GM19438 (cell line): ENCODE results near the gene HSPA1L.
"Not testable (repeated sequence)": the region's sequence is repeated elsewhere in the genome, so short reads cannot be mapped to it uniquely, and the experiment has no call there.

Experiments
- ATAC-seq: cut with Tn5 transposase; IDR thresholded peaks from one replicate; pipeline ENCODE4 v1.9.1; 2021; ENCODE audit warnings: low read depth; ENCODE audit not compliant: unreplicated experiment

Gene HSPA1L

DNA sequence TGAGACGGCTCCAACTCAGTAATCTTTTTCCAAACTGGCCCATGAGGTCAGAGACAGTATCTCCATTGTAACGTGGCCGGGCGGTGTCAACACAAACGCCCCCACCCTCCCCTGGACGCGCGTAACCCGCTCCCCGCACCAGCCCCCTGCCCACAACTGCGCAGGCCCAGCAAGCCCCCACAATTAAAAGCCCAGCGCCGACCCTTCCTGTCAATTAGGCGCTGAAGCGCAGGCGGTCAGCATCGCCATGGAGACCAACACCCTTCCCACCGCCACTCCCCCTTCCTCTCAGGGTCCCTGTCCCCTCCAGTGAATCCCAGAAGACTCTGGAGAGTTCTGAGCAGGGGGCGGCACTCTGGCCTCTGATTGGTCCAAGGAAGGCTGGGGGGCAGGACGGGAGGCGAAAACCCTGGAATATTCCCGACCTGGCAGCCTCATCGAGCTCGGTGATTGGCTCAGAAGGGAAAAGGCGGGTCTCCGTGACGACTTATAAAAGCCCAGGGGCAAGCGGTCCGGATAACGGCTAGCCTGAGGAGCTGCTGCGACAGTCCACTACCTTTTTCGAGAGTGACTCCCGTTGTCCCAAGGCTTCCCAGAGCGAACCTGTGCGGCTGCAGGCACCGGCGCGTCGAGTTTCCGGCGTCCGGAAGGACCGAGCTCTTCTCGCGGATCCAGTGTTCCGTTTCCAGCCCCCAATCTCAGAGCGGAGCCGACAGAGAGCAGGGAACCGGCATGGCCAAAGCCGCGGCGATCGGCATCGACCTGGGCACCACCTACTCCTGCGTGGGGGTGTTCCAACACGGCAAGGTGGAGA lies at the start of gene HSPA1L, which contains the start of gene HSPA1A:
Gene HSPA1L, minus strand, starts transcription at position 259 of the 814 bp plus-strand sequence. CDS start 3,311 bp downstream, outside the sequence.
Gene HSPA1A, plus strand, starts transcription at position 519 of the 814 bp plus-strand sequence. Its CDS starts 214 bp downstream, at position 733.
- ATAC-seq: no peak

DNA sequence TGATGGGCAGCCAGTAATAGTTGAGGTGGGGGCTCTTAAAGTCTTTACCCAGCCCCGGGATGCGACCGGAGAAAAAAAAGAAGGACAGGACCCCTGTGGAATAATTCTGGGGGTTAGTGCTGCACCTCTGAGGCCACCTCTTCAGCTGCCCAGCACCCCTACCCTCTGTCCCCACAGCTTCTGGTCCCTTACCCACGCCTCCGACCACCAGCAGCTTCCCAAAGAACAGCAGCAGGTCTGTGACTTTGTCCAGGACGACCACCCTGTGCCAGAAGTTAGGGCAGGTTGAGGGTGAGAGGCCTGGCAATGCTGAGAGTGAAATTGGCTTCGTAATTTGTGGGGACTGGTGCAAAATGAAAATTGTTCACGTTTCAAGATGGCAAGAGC lies 49.7 kb upstream of the HSPA1L start:
- ATAC-seq: no peak

DNA sequence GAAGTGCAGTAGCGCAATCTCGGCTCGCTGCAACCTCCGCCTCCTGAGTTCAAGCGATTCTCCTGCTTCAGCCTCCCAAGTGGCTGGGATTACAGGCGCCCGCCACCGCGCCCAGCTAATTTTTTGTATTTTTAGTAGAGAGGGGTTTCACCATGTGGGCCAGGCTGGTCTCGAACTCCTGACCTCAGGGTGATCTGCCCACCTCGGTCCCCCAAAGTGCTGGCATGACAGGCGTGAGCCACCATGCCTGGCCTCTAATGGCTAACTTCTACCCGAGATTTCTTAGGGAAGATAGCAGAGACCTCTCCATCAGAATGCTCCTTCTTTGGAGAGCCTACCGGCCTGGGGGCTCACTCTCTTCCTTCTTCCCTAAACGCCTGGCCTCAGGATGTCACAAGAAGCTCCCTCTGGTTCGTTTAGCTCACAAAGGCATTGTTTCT lies 49.1 kb upstream of the HSPA1L start:
- ATAC-seq: not testable (repeated sequence)

DNA sequence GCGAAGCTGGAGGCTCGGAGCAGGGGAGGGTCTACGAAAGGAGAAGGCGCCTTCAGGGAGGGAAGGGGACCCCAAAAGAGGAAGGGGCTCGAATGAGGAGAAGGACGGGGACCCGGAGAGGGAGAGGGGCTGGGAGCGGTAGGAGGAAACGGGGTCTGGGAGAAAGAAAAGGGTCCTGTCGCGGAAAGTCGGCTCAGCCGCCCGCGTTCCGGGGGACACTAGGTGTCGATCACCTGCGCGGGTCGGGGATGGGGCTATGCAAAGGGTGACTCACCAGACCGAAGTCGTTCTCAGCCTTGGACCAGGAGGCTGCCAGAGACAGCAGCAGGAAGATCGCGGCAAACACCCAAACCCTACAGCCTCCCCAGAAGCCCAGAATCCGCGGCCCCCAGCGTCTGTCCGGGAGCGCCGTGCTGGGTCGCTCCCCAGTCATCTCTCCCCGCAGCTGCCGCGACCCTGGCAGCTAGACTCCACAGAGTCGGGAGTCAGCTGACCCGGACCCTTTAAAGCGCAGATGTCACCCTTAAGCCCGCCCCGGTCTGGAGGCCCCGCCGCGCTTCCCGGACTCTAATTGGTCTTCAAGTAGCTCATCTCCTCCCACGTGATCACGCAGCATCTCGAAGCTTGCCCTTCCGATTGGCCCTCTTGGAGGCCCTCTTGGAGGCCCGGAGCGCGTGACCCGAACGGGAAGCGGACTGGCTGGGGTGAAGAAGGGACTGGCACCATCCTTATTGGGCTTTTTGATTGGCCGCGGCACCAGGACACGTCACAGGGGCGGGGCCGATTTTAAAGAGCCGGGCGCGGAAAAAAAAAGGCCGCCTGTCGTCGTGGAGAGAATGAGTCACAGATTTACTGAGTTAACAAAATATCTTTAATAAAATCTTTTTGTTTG lies 47.5 kb upstream of the HSPA1L start, which contains the start of gene NEU1:
Gene NEU1, minus strand, starts transcription at position 478 of the 892 bp plus-strand sequence. Its CDS starts 45 bp downstream, at position 433.
- ATAC-seq: peak; percentile 94

DNA sequence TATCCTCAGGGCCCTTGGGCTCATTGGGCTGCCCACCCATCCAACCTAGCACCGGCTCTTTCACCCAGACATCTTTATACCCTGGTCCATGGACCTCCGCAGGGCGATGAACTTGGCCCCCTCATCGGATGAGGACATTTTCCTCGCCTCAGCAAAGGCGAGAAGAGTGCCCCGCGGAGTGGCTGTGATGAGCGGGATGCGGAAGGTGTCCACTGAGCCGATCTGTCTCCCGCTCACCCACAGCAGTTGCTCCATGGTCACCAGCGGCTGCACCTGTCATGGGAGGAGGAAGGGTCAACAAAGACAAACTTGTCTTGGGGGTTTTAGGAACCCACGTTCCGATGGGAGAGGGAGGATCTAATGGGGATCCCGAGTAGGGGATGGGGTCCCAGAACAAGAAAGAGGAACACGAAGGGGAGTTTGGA lies 46.8 kb upstream of the HSPA1L start:
- no peak for ATAC-seq

DNA sequence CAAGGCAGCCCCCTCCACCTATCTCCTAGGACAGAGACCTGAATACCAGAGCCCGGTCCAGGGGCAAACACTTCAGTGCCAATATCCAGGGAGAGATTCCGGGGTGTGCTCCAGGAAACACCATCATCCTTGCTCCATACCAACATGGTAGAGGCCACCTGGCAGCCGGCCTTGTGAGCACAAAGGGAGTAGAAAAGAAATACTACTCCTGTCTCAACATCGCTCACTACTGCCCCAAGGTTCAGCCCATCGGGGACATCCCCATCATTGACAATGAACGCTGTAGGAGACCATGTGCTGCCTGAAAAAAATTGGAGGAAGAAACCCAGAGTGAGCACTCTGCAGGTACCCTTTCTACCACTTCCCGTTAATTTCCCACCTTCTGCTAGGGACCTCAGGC lies 46.1 kb upstream of the HSPA1L start:
- ATAC-seq: no peak

DNA sequence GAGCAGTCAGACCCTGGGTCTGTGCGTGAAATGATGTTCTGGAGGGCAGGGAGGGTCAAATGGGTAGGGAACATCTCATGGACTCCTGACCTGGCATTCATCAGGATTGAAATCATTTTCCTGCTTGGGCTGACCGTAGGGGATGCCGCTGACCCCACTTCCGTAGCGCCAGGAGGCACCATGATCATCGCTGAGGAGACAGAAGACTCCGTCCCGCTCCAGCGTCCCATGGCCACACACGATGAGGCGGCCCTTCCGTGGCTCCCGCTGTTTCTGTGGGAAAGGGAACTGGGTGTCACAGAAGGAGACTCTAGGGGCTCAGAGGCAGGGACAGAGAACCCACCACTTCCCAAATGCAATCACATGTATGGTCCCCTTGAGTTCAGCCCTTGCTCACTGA lies 45.3 kb upstream of the HSPA1L start:
- ATAC-seq: no peak

DNA sequence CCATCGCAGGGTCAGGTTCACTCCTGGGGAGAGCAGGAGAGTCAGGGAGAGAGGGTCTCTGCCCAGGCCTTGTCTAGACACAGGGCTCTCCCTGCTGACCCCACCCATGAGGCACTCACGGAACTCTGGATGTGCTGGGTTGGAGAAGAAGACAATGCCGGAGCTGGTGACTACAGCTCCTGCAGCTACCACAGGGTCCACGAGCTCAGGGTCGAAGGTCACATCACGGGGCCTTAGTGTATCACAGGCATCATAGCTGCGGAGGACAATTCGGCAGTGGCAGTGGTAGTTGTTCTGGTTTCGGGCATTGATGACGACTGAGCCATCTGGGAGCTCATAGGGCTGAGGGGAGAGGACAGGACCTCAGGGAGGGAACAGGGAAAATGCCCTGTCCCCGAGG lies 44.8 kb upstream of the HSPA1L start:
- no peak for ATAC-seq

DNA sequence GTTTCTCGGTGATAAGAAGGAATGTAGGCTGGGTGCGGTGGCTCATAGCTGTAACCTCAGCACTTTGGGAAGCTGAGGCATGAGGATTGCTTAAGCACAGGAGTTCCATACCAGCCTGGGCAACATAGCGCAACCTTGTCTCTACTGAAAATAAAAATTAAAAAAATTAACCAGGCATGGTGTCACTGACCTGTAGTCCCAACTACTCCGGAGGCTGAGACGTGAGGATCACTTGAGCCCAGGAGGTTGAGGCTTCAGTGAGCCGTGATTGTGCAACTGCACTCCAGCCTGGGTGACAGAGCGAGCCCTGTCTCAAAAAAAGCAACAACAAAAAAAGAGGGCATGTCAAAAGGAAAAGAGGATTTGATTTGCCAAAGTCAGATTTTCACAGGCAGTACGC lies 43.6 kb upstream of the HSPA1L start:
- ATAC-seq: no peak

DNA sequence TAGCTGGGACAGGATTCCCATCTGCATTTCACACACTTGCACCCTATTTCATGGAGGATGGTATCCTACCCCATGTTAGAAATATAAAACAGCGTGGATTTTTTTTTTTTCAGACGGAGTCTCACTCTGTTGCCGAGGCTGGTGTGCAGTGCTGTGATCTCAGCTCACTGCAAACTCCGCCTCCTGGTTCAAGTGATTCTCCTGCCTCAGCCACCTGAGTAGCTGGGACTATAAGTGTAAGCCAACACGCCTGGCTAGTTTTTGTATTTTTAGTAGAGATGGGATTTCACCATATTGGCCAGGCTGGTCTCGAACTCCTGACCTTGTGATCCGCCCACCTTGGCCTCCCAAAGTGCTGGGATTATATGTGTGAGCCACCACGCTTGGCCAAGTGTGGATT lies 42.7 kb upstream of the HSPA1L start:
- not testable (repeated sequence) for ATAC-seq

DNA sequence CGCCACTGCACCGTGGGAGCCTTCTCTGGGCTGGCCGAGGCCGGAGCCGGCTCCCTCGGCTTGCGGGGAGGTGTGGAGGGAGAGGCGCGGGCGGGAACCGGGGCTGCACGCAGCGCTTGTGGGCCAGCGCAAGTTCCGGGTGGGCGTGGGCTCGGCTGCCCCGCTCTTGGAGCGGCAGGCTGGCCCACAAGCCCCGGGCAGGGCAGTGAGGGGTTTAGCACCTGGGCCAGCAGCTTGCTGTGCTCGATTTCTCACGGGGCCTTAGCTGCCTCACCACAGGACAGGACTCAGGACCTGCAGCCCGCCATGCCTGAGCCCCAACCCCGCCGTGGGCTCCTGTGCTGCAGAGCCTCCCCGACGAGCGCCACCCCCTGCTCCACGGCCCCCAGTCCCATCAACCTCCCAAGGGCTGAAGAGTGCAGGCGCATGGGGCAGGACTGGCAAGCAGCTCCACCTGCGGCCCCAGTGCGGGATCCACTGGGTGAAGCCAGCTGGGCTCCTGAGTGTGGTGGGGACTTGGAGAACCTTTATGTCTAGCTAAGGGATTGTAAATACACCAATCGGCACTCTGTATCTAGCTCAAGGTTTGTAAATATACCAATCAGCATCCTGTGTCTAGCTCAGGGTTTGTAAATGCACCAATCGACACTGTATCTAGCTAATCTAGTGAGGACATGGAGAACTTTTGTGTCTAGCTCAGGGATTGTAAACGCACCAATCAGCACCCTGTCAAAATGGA lies 37.1 kb upstream of the HSPA1L start:
- ATAC-seq: not testable (repeated sequence)

DNA sequence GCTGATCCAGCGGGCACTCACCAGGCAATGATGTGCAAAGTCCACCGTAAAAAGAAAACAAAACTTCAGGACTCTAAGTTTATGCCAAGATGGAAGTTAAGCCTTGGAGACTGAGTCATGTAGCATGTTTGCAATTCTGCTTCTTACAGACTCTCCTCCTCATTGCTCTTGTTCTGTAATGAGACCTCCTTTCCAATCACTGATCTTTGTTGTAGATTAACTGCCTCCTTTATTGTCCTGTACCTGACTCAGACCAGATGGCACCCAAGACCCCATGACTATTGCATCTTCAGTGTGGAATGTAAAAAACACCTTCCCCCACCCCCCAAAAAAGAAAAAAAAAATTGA lies 36.4 kb upstream of the HSPA1L start:
- no peak for ATAC-seq

DNA sequence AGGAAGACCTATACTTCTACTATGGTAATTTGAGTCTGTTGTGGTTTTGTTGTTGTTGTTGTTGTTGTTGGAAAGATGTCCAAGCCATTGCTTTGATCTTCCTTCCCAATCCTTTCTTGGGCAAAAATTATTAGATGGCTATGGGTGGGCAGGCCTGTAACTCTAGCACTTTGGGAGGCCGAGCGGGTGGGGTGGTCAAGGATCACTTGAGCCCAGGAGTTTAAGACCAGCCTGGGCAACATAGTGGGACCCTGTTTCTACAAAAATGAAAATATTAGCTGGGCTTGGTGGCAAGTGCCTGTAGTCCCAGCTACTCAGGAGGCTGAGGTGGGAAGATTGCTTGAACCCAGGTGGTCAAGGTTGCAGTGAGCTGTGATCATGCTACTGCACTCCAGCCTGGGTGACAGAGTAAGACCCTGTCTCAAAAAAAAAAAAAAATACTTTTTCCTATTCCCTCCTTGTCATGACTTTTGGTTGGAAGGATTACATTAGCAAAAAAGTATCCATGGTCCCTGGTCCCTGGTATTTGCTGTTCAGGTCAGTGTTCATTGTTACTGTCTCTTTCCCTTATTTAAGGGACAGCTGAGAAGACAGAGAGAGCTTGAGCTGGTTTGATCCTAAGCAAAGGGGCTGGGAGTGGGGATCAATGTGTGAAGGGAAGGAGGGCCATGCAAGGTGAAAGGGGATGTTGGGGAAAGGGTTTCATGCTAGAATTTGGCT lies 35.8 kb upstream of the HSPA1L start:
- ATAC-seq: no peak

DNA sequence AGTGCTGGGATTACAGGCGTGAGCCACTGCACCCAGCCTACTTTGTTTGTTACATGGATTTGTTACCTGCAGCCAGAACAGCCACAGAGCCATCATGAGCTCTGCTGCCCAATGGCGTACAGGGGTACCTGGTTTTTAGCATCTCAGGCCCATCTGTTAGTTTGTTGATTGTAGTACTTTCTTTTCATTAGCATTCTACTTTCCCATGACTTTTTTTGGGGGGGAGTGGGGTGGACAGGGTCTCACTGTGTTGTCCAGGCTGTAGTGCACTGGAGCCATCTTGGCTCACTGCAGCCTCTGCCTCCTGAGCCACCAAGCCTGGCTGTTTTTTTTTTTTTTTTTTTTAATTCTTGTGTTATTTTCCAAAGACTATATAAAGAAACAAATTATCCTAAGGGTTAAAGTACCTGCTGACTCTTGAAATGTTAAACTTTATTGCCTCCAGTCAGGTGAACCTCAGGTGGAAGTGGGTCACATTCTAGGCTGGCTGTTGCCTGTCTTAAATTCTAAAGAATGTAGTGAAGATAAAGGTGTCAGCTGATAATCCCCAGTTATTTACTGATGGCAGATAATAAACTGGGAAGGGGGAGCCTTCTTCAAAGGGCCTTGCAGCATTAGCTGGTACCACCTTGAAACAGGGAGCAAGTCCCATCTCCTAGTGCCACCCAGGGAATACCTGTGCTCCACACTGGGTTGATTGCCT lies 32.3 kb upstream of the HSPA1L start:
- no peak for ATAC-seq

DNA sequence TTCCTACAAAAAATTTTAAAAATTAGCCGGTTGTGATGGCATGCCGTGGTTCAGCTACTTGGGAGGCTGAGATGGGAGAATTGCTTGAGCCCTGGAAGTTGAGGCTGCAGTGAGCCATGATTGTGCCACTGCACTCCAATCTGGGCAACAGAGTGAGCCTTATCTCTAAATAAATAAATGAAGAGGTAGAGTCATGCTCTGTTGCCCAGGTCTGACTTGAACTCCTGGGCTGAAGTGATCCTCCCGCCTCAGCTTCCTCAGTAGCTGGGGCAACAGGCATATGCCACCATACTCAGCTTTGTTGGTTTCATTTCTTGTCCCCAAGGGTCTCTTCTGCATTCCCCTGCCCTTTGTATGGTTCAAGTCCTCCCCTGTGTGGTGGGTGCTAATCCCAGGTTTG lies 29.4 kb upstream of the HSPA1L start:
- ATAC-seq: no peak

DNA sequence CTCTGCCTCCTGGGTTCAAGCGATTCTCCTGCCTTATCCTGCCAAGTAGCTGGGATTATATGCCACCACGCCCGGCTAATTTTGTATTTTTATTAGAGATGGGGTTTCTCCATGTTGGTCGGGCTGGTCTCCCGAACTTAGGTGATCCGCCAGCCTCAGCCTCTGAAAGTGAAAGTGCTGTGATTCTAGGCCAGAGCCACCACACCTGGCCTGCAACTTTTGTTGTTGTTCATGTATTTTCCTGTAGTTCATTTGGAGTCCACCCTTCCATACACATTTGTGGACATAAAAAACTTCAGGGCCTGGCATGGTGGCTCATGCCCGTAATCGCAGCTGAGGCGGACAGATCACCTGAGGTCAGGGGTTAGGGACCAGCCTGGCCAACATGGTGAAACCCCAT lies 27.0 kb upstream of the HSPA1L start:
- ATAC-seq: no peak

DNA sequence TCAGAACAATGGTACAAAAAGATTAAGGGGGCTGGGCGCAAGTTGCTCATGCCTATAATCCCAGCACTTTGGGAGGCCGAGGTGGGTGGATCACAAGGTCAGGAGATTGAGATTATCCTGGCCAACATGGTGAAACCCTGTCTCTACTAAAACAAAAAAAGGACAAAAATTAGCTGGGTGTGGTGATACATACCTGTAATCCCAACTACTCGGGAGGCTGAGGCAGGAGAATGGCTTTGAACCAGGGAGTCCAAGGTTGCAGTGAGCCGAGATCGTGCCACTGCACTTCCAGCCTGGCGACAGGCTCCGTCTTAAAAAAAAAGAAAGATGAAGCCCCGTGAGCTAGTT lies 24.7 kb upstream of the HSPA1L start:
- ATAC-seq: not testable (repeated sequence)

DNA sequence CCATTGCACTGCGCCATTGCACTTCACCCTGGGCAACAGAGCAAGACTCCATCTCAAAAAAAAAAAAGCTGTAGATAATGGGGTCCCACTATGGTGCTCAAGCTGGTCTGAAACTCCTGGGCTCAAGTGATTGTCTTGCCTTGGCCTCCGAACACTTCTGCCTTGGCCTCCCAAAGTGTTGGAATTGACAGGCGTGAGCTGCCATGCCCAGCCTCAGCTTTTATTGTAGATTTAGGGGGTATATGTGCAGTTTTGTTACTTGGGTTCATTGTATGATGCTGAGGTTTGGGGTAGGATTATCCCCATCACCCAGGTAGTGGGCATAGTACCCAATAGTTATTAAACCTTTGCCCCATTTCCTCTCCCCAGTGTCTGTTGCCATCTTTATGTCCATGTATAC lies 23.9 kb upstream of the HSPA1L start:
- no peak for ATAC-seq

DNA sequence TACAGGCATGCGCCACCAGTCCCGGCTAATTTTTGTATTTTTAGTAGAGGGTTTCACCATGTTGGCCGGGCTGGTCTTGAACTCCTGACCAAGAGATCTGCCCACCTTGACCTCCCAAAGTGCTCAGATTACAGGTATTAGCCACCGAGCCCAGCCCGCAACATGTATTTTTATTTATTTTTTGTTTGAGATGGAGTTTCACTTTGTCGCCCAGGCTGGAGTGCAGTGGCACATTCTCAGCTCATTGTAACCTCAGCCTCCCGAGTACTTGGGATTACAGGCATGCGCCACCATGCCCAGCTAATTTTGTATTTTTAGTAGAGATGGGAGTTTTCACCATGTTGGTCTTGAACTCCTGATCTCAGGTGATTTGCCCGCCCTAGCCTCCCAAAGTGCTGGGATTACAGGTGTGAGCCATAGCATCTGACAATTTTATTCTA lies 23.1 kb upstream of the HSPA1L start:
- not testable (repeated sequence) for ATAC-seq
